Measurements from ENCODE around the gene C15orf62.

GRCh38 chr15:40775740-40776536, 6.2 kb downstream of the C15orf62 start:
- no peak for TF ChIP-seq CTCF (optimal IDR thresholded peaks at IDR 0.05 in 1 of 3, IDR thresholded peaks at IDR 0.05 in 1 of 3, conservative IDR thresholded peaks at IDR 0.05 in 1 of 3; ENCODE audit: extremely low read depth in 1 of 3, insufficient read depth in 2 of 3, low read length in 3 of 3)
- no peak for TF ChIP-seq EZH2 (IDR thresholded peaks at IDR 0.05; ENCODE audit: low read length)
